ENCODE data around the gene TNNC2.
"Not testable (repeated sequence)": the region's sequence is repeated elsewhere in the genome, so short reads cannot be mapped to it uniquely, and the experiment has no call there.

TNNC2 gene

DNA sequence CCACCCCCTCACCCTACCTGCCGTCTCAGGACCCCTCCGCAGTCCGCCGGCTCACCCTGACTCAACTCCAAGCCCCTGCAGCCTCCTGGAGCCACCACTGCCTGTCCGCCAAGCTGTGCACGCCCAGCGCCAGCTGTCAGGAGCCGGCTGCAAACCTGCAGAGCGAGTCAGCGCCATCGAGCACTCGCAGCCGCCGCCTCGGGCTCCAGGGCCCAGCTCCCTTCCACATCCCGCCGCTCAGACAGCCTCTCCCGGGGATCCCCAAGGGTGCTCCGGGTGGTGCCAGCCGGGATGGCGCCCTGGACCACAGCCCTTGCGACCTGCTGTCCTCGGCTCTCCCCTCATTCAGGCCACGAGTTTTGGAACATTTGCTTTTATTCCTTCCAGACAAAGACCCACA is 4.3 kb downstream of the TNNC2 start:
- no peak for DNase-seq (ENCODE audit: low read depth)

DNA sequence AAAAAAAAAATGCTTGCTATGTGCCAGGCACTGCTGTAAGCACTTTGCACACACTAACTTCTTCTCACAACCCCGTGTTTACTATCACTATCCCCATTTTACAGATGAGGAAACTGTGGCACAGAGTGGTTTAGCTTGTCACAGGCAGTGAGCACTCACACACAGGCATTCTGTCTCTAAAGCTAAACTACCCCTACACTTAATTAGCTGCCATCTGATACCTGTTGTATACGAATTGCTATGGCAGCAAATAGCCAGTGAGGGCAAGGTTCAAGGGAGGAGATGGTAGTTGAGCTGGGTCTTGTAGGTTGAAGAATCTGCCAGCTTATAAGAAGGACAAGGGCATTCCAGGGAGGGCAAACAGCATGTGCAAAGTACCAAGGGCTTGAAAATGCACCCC is 5.2 kb downstream of the TNNC2 start:
- no peak for DNase-seq (ENCODE audit: low read depth)

DNA sequence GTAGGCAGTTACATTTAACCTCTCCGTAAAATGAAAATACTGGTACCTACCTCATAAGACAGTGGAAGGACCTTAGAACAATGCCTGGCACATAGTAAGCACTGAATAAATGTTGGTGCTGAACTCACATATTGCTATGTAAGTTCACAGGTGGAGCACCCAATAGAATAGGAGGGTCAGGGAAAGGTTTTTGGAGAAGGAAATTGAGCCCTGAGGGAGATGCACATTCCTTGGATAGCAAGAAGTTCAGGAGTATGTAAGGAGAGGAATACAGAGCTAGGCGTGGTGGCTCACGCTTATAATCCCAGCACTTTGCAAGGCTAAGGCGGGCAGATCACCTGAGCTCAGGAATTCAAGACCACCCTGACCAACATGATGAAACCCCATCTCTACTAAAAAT is 7.6 kb downstream of the TNNC2 start:
- DNase-seq (ENCODE audit: low read depth): no peak

DNA sequence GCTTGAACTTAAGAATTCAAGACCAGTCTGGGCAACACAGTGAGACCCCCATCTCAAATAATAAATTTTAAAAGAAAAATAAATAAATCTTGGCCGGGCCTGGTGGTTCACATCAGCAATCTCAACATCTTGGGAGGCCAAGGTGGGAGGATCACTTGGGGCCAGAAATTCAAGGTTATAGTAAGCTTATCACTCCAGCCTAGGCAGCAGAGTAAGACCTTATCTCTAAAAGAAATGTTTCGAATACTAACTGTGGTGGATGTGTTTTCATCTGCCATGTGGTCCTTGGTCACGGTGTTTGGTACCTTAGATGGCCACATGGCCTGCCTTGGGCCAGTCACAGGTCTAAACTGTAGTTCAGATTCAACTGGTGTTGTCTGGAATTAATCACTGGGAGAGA is 8.9 kb downstream of the TNNC2 start:
- no peak for DNase-seq (ENCODE audit: low read depth)

DNA sequence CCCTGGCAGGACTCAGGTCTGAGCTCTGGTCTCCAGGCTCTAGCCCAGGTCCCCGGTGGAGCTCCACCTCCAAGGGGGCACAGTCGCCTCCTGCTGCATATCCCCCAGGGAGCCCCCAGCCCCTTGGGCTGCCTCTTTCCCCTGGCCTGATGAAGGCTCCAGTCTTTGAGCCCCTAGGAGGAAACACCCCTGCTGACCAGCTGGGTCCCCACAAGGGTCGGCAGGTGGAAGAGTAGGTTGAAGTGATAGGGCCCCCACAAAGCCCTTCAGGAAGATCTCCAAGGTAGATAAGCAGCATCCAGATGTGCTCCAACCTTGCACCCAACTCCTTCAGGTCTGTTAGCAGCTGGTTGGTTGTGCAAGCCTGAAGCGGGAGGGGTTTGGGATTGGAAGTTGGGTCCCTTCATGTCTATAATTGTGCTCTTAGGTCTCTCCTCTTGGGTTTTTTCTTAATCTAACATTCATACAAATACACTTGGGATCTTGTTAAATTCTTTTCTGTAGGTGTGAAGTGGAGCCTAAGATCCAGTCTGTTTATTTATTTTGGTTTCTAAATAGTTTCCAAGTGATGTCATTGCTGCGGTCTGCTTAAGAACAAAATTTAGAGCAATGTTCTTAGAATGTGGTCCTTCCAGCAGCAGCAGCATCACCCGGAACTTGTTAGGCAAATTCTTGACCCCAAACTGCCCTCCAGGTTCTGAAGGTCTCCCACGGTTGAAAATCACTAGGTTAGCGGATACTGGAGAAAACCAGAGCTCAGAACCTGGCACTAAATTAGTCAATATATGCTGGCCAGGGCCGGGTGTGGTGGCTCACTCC is 9.5 kb downstream of the TNNC2 start:
- DNase-seq (ENCODE audit: low read depth): no peak

DNA sequence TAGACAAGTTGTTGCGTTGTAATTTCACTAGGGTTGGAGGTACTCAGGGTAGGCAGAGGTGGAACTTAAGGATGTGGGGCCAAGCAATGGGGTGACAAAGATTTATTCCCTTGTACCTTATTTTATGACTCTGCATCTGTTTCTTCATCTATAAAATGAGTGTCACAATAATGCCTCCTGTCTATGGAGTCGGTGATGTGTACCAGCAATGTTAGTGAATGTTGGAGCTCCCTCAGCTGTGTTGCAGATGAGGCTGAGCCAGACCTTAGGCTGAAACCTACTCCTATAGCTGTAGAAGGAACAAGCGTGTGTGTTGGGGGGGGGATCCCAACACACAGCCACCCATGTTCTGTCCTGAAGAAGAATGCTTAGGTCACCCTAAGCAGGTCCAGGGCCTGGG is 10.2 kb downstream of the TNNC2 start:
- DNase-seq (ENCODE audit: low read depth): no peak

DNA sequence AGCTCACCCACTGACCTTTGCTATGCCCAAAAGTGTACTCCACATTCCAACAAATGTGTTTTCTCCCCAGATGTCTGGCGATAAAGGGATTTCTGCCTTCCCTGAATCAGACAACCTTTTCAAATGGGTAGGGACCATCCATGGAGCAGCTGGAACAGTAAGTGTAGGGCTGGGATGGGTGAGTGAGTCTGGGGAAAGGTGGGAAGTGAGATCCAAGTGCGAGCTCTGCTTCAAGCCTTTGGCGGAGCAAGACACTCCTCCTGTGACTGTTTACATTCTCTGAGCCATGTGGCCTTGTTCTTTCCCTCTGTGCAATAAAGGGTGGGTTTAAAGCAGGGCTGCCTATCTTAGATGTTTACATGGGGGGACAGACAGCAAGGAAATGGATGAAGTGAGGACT is 12.8 kb downstream of the TNNC2 start:
- no peak for DNase-seq (ENCODE audit: low read depth)

DNA sequence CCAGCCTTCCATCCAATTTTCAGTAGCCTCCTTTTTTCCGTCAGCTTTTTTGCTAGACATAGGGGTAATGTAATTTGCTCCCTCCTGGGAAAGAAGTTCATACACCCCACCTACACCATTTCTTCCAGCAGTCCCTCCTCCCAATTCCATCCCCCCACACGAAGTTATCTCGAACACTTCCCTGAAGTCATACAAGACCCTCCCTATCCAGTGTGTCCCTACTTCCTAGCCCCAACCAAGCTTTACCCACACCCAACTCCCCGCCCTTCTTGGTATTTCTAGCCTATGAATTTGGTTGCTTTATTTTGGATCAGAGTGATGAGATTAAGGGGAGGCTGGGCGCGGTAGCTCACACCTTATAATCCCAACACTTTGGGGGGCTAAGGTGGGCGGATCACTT is 13.6 kb downstream of the TNNC2 start:
- no peak for DNase-seq (ENCODE audit: low read depth)

DNA sequence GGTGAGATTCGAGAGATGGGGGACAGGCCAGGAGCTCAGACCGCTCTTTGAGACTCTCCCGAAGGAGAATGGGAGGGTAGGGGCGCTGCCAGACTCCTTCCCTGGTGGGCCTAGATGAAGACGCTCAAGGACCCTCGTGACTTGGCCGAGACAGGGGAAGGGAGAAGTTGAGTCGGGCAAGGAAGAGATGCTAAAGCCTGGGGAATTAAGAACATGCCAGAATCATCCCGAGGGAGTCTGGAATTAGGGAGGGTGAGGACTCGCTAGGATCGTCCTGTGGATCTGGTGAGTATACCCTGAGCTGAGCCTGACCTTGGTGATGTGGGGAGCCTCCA is 14.1 kb downstream of the TNNC2 start:
- DNase-seq (ENCODE audit: low read depth): no peak

DNA sequence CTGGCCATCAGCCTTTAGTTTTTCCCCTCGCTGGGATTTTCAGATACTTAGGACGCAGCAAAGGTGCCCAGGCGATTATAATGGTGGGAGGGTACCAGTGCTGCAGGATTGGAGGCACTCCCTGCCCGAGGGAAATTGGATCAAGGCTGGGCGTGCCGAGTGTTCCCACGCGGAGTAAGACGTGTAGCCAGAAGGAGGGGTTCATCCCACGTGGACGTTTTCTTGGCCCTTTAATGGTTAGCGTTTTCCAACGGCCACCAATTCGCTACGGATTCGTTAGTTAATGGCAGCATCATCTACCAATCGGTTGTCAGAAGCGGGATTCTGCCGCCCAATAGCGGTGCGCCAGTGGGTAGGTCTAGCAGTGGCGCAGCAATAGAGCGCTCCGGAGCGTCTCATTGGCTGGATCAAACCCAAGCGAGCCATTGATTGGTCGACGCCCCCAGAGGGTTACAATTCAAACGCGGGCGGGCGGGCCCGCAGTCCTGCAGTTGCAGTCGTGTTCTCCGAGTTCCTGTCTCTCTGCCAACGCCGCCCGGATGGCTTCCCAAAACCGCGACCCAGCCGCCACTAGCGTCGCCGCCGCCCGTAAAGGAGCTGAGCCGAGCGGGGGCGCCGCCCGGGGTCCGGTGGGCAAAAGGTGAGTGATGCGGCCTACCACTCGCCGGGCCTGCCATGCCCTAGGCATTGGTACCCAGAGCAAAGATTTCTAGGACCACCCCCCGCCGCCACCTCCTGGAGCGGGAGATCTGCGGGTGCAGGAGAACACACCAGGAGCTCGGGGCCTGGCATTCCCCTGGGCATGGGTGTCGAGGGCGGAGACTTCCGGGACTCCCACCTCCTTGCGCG is 14.7 kb downstream of the TNNC2 start, which contains the start of gene UBE2C:
Gene UBE2C, plus strand, starts transcription at position 488 of the 849 bp plus-strand sequence. Its CDS starts 52 bp downstream, at position 540.
- DNase-seq (ENCODE audit: low read depth): peak; percentile 91

DNA sequence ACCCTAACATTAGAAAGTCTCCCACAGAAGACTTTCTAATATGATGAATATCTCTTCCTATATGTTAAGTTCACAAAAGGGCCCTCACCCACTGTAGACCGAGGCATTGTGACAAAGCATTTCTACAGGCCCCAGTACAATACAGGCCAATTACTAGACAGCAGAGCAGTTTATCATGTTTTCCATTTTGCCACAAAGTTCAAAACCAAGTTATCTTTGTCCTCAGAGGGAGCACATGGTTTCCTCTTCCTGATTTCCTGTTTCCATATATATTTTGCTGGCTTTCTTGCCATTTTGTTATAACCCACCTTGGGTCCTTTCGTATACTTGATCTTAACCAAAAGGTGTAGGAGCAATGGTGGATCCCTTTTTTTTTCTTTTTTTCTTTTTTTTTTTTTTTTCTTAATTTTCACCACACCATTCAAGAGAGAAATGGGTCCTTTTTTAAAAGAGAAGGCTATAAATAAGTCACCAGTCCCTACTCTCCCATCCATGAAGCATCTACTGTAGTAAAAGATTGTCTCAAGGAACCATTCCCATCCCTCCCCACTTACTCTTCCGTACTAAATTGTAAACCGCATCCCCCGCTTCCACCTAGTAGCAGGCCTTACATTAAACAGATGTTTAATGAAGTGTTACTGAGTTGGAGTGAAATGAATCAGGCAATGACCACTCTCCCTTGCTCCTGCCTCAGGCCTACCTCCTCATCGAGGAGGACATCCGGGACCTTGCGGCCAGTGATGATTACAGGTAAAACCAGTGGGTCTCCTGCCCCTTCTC is 16.7 kb downstream of the TNNC2 start:
- no peak for DNase-seq (ENCODE audit: low read depth)

DNA sequence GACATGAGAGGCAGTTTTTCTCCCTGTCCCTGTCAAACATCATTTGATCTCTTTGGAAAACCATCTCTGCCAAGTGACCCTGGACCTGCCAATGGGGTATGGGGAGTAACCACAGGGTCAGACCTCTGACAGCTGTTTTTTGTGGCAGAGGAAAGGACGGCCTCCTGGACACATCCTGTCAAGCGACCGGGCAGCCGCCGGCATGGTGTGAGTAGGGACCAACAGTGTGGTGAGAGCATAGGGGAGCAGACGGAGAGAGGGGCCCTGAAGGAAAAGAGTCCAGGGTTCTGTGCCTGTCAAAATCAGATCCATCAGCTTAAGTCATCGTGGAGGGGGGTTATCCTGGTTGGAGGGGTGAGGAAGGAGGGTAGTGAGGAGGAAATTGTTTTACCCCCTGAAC is 25.3 kb downstream of the TNNC2 start:
- no peak for DNase-seq (ENCODE audit: low read depth)

DNA sequence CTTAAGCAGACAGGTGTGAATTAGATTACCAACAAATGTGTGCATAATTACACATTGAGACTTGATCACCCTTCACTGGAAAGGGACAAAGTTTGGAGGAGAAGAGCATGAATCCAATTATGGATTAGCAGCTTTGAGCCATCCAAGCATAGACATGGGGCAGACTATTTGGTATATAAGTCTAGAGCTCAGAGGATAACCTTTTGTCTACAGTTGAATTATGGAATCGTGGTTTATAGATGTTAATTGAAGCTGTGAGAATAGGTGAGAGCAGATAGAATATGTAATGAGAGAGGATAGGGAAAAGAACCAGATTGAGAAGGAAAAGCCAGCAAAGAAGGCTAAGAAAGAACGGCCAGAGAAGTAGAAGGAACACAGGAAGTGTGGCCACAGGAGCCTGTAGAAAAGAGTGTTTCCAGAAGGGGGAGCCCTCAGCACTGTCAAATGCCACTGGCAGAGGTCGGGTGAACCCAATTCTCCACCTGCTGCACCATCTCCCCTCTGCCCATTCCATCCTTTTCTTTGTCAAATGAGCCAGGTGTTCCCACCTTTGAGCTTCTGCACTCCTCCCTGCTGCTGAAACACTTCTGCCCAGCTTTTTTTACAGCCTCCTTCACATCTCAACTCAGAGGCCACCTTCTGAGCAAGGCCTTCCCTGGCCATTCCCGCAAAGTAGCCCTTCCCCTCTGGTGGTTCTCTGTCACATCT is 28.0 kb downstream of the TNNC2 start:
- DNase-seq (ENCODE audit: low read depth): peak; percentile 38

DNA sequence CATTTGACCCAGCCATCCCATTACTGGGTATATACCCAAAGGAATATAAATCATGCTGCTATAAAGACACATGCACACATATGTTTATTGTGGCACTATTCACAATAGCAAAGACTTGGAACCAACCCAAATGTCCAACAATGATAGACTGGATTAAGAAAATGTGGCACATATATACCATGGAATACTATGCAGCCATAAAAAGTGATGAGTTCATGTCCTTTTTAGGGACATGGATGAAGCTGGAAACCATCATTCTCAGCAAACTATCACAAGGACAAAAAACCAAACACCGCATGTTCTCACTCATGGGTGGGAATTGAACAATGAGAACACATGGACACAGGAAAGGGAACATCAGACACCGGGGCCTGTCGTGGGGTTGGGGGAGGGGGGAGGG is 29.2 kb downstream of the TNNC2 start:
- not testable (repeated sequence) for DNase-seq (ENCODE audit: low read depth)

DNA sequence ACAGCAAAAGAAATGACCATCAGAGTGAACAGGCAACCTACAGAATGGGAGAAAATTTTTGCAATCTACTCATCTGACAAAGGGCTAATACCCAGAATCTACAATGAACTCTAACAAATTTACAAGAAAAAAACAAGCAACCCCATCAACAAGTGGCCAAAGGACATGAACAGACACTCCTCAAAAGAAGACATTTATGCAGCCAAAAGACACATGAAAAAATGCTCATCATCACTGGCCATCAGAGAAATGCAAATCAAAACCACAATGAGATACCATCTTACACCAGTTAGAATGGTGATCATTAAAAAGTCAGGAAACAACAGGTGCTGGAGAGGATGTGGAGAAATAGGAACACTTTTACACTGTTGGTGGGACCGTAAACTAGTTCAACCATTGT is 29.6 kb downstream of the TNNC2 start:
- not testable (repeated sequence) for DNase-seq (ENCODE audit: low read depth)

DNA sequence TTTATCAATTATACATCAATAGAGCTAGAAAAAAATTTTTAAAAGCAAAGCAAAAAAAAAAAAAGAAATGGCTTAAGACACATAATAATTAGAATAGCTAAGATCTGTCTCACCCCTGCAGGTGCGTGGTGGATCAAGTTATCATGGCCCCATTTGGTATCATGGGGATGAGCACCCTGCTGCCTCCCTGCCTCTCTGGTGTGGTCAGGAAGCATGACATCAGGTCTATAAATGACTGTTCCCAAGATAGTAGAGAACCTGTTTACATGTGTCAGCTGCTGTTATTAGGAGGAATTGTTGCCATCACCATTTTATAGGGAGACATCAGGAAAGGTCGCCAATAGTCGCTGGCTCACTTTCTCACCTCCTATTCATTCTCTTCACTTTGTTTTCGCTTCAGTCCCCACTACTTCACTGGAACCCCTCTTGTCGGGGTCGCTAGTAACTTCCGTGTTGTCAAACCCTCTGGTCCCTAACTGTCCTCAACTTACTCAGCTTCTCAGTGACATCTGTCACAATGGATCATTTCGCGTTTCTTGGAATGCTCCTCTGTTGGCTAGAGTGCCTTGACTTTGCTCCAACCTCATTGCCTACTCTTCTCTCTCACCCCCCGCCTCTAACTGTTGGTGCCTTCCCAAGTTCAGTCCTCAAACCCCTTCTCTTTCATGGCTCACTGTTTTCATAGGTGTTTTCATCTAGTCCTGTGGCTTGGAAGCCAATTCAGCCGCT is 30.6 kb downstream of the TNNC2 start:
- no peak for DNase-seq (ENCODE audit: low read depth)

DNA sequence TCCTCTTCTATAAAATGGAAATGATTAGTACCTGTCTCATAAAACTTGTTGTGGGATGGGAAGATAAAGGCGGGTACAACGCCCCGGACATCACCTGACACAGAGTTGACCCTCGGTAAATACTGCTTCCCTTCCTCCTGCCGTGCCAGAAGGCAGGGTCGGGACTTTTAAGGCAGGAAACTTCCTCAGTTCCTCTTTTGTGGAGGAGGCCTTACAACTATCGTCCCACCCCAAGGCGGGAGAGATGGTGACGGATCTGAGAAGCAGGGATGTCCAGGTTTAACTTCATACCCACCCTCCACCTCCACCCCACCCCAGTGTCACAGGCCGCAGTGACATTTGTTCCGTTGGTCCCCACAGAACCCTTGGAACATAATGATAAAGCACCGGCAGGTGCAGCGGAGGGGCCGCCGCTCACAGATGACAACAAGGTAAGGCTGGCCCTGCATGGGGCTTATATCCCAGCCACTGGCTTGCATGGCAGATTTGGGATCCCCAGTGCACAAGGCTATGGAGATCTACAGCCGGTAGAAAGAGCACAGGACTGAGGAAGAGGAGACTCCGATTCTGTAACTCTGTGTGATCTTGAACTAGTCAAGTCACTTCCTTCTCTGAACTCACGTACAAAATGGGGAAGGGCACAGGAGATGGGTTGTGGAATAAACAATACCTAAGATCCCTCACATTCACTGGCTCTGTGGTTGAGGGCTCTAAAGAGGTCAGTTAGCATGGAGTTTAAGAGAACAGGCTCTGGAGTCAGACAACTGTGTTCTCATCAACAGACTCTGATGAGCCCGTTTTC is 34.6 kb downstream of the TNNC2 start:
- DNase-seq (ENCODE audit: low read depth): no peak

DNA sequence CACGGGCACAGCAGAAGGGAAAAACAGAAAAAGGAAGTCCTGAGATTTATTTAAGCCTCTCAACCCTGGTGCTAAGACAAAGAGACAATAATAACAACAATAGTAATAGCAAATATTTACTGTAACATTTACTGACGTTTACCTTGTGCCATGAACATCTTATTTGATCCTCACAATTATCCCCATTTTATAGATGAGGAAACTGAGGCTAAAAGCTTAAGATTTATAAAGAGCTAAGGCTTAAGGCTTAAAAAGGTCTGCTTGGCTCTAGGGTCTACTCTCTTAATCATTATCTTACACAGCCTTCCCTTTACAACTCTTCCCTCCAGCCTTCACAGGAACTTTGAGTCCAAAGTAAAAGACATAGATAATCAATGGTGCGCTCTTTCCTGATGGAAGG is 38.8 kb downstream of the TNNC2 start:
- no peak for DNase-seq (ENCODE audit: low read depth)

DNA sequence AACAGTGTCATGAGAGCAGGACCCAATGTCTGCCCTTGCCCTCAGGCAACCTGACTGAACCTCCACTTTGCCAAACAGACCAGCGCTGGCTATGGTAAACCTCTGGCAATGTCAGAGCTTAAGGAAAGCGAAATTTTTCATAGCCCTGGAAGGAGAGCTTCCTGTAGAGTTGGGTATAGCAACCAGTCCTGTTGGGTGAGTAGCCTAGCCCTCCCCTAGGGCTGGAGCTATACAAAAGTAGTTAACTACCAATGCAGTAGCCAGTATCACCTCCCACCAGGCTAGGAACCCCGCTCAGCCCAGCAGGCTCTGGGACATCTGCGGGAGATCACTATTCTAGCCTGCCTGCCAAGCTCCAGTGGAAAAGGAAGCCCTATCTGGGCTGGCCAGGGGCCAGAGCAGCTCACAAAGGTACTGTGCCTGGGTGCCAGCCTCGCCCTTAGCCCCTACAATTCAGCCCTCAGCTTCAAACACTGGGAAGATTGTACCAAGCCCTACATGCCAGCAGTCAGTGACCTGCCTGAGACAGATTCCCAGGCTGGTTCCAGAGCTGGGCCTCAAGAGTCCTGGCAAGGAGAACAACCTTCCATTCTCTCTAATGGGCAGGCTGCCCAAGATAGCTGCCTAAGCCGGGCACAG is 43.3 kb downstream of the TNNC2 start:
- no peak for DNase-seq (ENCODE audit: low read depth)

DNA sequence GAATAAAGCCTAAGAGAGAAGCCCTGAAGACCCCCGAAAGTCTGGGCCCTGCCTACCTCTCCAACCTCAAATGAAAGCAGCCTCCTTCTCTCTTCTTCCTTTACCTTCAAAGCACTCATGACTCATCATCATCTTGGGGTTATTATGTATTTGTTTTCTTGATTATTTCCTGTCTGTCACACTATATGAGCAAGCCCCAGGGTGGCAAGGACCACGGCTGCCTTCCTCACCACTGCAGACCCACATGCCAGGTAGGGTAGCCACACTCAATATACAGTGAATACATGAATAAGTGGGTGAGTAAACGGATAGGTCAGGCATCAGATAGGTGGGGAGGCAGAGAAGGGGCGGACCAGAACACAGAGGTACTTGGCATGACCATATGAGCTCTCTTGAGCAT is 44.2 kb downstream of the TNNC2 start:
- no peak for DNase-seq (ENCODE audit: low read depth)
